Fibroblast of the aortic adventitia (primary cell): ENCODE data around the gene PLEKHS1. TPM values are rescaled to one million over a fixed set of nuclear protein-coding genes. Genes with fewer than 3 reads are reported as not detected.

Experiments used
- DNase-seq: peaks from one replicate; pipeline ENCODE4 v3.0.0-alpha.2; 2010; ENCODE audit warnings: low read depth
- H3K4me3 ChIP-seq: 2 replicates; pipeline ENCODE4 v1.5.1; 2011; ENCODE audit warnings: low read depth, mild to moderate bottlenecking, control low read depth, low read length, moderate library complexity
- total RNA-seq: library from RNA; depleted of rRNA; stranded (reverse); fragments of >200 nt; gene quantifications from 2 replicates; pipeline ENCODE4 v1.2.3, GENCODE V29; 2012; ENCODE audit warnings: low replicate concordance
- TF ChIP-seq, protein P1 (sequence below): IDR thresholded peaks from 2 replicates; pipeline ENCODE4 v1.5.1; 2011; ENCODE audit warnings: mild to moderate bottlenecking, low read length, control low read depth, inconsistent platforms; ENCODE audit not compliant: insufficient read depth

PLEKHS1 gene
- total RNA-seq, 1 donor: not detected

DNA sequence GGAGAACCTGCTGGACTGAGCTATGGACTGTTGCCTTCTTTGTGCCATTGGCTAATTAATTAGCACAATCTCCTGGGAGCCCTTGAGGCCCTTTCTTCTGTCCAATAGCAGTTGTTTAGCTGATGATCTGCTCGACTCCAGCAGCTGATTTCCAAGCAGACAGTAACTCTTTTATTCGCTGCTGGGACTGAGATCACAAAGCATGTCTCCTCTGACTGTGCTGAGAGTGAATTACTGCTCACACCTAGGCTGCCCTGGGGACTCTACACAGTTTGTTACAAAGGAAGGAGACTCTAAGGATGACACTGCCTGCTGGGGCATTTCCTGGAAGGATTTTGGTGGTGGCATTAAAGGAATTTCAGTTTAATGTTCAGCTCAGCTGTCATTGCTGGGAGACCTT lies 40.3 kb upstream of the PLEKHS1 start:
- TF ChIP-seq, protein P1, sequence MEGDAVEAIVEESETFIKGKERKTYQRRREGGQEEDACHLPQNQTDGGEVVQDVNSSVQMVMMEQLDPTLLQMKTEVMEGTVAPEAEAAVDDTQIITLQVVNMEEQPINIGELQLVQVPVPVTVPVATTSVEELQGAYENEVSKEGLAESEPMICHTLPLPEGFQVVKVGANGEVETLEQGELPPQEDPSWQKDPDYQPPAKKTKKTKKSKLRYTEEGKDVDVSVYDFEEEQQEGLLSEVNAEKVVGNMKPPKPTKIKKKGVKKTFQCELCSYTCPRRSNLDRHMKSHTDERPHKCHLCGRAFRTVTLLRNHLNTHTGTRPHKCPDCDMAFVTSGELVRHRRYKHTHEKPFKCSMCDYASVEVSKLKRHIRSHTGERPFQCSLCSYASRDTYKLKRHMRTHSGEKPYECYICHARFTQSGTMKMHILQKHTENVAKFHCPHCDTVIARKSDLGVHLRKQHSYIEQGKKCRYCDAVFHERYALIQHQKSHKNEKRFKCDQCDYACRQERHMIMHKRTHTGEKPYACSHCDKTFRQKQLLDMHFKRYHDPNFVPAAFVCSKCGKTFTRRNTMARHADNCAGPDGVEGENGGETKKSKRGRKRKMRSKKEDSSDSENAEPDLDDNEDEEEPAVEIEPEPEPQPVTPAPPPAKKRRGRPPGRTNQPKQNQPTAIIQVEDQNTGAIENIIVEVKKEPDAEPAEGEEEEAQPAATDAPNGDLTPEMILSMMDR: no peak
- DNase-seq: no peak
- no peak overlapping the region for H3K4me3 ChIP-seq

DNA sequence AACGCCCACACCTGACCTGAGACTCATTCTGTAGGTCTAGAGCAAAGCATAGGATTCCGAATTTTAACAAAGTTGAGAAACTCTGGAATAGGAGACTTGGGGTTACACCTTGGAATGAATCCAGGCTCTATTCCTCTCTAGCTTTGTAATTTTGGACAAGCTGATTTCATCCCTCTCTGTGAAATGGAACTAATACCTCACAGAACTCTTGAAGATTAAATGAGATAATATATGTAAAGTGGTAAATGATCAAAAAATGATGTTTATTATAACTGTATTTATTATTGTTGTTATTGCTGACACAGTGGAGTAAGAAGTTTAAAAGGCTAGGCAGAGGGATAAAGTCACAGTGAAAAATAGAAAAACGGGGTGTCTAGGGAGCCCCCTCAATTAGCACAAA lies 39.5 kb upstream of the PLEKHS1 start:
- no peak overlapping the region for H3K4me3 ChIP-seq
- no peak for DNase-seq
- TF ChIP-seq, protein P1: no peak

DNA sequence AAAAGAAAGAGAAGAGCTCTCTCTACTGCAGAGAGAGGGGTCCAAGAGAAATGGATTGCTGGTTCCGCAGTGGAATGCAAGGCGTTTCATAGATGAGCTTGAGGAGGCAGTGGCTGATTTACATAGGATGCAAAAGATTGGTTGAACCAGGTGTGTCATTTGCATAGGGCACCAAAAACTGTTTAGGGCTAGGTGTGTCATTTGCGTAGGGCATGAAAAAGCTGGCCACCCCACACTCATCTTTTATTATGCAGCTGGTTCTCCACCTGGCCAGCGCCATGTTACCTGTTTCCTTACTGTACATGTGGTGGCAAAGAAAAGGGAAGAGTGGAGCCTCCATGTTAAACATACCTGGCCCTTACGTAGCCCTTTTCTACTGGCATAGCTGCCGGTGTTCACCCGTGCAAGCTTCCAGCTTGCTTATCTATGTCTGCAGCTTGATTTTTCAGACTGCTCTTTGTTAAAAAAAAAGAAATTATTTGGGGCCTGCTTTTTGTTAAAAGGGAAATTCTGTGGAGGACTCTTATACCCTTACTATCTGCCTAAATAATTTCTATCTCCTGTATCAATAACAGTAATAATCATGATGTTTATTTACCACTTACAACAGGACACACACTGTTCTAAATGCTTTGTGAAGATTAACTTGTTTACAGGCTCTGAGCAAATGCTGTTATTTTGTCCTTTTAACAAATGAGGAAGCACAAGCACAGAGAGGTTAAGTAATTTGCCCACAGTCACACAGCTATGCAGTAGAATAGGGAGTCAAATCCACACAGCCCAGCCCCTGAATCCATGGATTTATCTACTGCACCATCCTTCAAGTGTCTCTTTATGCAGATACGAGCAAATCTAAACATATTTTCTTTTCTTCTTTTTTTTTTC lies 38.5 kb upstream of the PLEKHS1 start:
- TF ChIP-seq, protein P1: no peak
- no peak overlapping the region for H3K4me3 ChIP-seq
- DNase-seq: no peak

DNA sequence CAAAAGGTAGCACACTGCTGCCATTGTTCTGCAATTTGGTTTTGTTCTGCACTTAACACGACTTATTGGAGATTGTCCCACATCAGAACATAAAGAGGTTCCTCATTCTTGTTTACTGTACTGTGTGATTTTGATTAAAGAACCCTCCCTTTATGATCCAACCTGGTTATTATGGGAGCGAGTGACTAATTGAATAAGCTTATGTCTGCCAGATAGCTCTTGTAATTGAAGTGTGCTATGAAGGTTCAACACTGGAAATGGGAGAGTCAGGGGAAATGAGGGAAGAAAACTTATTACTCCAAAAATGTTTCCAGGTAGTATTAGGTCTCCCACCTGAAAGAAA lies 37.9 kb upstream of the PLEKHS1 start:
- TF ChIP-seq, protein P1: no peak
- H3K4me3 ChIP-seq: no peak overlapping the region
- DNase-seq: no peak

DNA sequence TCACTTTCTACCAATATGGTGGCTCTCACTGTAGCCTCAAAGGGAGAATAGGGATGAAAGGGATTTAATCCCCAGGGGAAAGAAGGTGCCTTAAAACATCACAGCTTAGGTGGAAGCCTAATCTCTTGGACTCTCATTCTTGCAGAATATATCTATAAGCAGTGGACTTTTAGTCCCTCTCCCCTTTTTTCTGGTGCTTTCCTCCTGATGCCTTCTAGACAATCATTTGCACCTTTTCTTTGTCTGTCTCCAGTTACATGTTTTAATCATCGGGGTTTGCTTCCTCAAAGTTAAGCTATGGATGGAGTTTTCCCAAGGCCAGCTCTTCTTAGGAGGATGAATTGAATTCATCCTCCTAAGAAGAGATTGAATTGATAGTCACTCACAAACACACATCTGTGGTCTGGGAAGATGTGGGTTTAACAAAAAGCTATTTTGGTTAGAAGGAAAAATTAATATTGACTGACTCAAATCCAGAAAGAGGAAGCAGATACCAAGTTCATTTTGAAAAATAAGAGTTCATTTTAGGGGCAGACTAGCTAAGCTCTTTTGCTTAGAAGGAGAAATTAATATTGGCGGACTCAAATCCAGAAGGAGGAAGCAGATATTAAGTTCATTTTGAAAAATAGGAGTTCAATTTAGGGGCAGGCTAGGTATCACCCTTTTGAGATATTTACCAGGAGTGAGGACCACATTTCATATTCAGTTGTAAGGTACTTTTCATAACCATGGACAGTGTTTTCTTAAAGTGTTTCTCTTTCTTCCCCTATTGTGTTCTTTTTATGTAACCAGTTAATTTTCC lies 35.2 kb upstream of the PLEKHS1 start:
- no peak for DNase-seq
- no peak overlapping the region for H3K4me3 ChIP-seq
- TF ChIP-seq, protein P1: no peak

DNA sequence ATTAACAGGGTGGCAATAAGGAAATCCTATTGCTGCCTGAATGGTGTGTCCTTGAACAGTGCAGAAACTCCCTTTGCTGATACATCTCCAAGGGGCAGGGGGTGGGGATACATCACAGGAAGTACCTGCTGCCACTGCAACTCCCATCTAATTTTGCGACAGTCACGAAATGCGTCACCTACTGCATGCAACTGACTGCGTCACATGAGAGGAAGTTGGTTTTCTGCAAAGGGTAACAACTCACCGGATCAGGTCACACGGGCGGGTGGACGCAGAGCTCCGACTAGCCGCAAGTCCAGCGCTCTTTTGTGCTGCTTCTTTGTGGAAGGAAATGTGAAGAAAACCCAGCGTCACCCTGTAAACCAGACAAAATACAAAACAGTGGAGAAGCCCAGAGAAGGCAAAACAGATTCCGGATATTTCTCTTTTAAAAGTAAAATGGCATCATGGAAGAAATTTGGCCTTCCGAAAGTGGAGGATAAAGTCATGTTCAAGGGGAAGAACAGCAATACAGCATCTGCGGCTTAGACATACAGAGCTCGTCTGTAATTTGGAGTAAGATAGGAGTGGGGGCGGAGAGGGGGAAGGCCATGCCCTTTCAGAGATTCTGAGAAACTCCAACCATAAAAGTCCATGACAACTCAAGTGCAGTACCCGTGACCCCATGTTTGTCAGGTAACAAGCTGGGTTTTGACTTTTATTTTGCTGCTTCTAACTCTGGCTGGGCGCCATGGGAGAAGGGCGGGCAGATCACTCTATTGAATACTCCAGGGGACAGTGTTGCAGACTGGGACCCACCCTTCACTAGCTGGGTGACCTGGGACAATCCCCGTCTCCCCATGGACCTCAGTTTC lies 32.3 kb upstream of the PLEKHS1 start:
- H3K4me3 ChIP-seq: no peak overlapping the region
- no peak for DNase-seq
- TF ChIP-seq, protein P1: no peak
